Measurements from ENCODE around the gene CREB3L2. TPM values are rescaled to one million over a fixed set of nuclear protein-coding genes. Genes with fewer than 3 reads are reported as not detected.

The CREB3L2 gene
- total RNA-seq, 1 donor: 28.6 TPM

GRCh38 chr7:137846827-137847567 is 154.9 kb downstream of the CREB3L2 start, which contains the start of gene DGKI:
Gene DGKI (minus strand): TSS chr7:137846974.
- H3K27me3 ChIP-seq (ENCODE audit: insufficient read depth, low read length): no peaks in the 10 kb centered on the region
- peak within 1 kb of the TSS; percentile 57 for H3K27ac ChIP-seq (ENCODE audit: low read depth, low read length)
- TF ChIP-seq CTCF (IDR thresholded peaks at IDR 0.05; ENCODE audit: extremely low read depth, low read depth, low read length): no peak
- H3K4me3 ChIP-seq (ENCODE audit: insufficient read depth, low read length): peak within 1 kb of the TSS; percentile 75
- peak within 1 kb of the TSS; percentile 79 for H3K4me2 ChIP-seq (ENCODE audit: insufficient read depth, low read length)
- DNase-seq (ENCODE audit: insufficient read length, low spot score, missing footprints): peak; percentile 94
- H3K79me2 ChIP-seq (ENCODE audit: insufficient read depth, low read length): peaks cover 44% of the 10 kb centered on the region
- H3K9me3 ChIP-seq (ENCODE audit: low read depth, low read length): no peaks in the 10 kb centered on the region
- H2AFZ ChIP-seq (ENCODE audit: low read length): peak within 1 kb of the TSS; percentile 62
- H3K36me3 ChIP-seq (ENCODE audit: insufficient read depth, low read length): peaks cover 18% of the 10 kb centered on the region
- H3K4me1 ChIP-seq (ENCODE audit: insufficient read depth, low read length): peaks cover 41% of the 10 kb centered on the region
- peaks cover 2% of the 10 kb centered on the region for H4K20me1 ChIP-seq (ENCODE audit: insufficient read depth, low read length)

- H3K4me3 ChIP-seq (ENCODE audit: insufficient read depth, low read length): peak overlapping the region; percentile 75
Observed at GRCh38 chr7:137846549-137846826, 155.4 kb downstream of the CREB3L2 start.

GRCh38 chr7:137844677-137845425 is 157.0 kb downstream of the CREB3L2 start:
- Histone ChIP-seq H3K27ac (ENCODE audit: low read depth, low read length) (no peak overlapping the region), H3K4me3 (ENCODE audit: insufficient read depth, low read length) (peak overlapping the region; percentile 75), H3K4me2 (ENCODE audit: insufficient read depth, low read length) (peak overlapping the region; percentile 79), H3K79me2 (ENCODE audit: insufficient read depth, low read length) (peaks cover 61% of the 10 kb centered on the region), H3K9me3 (ENCODE audit: low read depth, low read length) (no peaks in the 10 kb centered on the region), H2AFZ (ENCODE audit: low read length) (no peak overlapping the region), H4K20me1 (ENCODE audit: insufficient read depth, low read length) (peaks cover 2% of the 10 kb centered on the region), H3K36me3 (ENCODE audit: insufficient read depth, low read length) (peaks cover 18% of the 10 kb centered on the region), H3K27me3 (ENCODE audit: insufficient read depth, low read length) (no peaks in the 10 kb centered on the region), H3K4me1 (ENCODE audit: insufficient read depth, low read length) (peaks cover 28% of the 10 kb centered on the region)
- TF ChIP-seq CTCF (IDR thresholded peaks at IDR 0.05; ENCODE audit: extremely low read depth, low read depth, low read length): no peak
- peak; percentile 48 for DNase-seq (ENCODE audit: insufficient read length, low spot score, missing footprints)

More at GRCh38 chr7:137846549-137846826, 155.4 kb downstream of the CREB3L2 start:
- Histone ChIP-seq H3K36me3 (ENCODE audit: insufficient read depth, low read length) (peaks cover 13% of the 10 kb centered on the region), H3K4me2 (ENCODE audit: insufficient read depth, low read length) (peak overlapping the region; percentile 79), H3K9me3 (ENCODE audit: low read depth, low read length) (no peaks in the 10 kb centered on the region), H3K27ac (ENCODE audit: low read depth, low read length) (no peak overlapping the region), H2AFZ (ENCODE audit: low read length) (no peak overlapping the region), H3K79me2 (ENCODE audit: insufficient read depth, low read length) (peaks cover 49% of the 10 kb centered on the region), H3K4me1 (ENCODE audit: insufficient read depth, low read length) (peaks cover 35% of the 10 kb centered on the region), H3K27me3 (ENCODE audit: insufficient read depth, low read length) (no peaks in the 10 kb centered on the region), H4K20me1 (ENCODE audit: insufficient read depth, low read length) (peaks cover 2% of the 10 kb centered on the region)
- DNase-seq (ENCODE audit: insufficient read length, low spot score, missing footprints): no peak
- no peak for TF ChIP-seq CTCF (IDR thresholded peaks at IDR 0.05; ENCODE audit: extremely low read depth, low read depth, low read length)
